IPS DF 4.7 (cell line): ENCODE measurements around the gene F8.
"Not testable (repeated sequence)": the region's sequence is repeated elsewhere in the genome, so short reads cannot be mapped to it uniquely, and the experiment has no call there.

Experiments used
- DNase-seq: peaks from one replicate; pipeline ENCODE4 v3.0.0-alpha.2; 2013; ENCODE audit warnings: low spot score; ENCODE audit errors: extremely low read depth

The F8 gene

GRCh38 chrX:154885057-154885456, 137.5 kb downstream of the F8 start:
- not testable (repeated sequence) for DNase-seq

GRCh38 chrX:154884069-154884468, 138.5 kb downstream of the F8 start:
- DNase-seq: not testable (repeated sequence)

GRCh38 chrX:154873329-154873728, 149.2 kb downstream of the F8 start:
- DNase-seq: no peak

- not testable (repeated sequence) for DNase-seq
These were observed 154.0 kb downstream of the F8 start for GRCh38 chrX:154868522-154868921.

- DNase-seq: no peak
These were observed 167.3 kb downstream of the F8 start for GRCh38 chrX:154855256-154855655.

GRCh38 chrX:154850957-154851611, 171.4 kb downstream of the F8 start:
- no peak for DNase-seq

- DNase-seq: no peak
These were observed 181.7 kb downstream of the F8 start for GRCh38 chrX:154840856-154841255.

GRCh38 chrX:154836163-154836562, 186.4 kb downstream of the F8 start:
- no peak for DNase-seq

GRCh38 chrX:154834562-154834961, 188.0 kb downstream of the F8 start, which contains the start of gene SMIM9:
Gene SMIM9, minus strand, starts transcription at chrX:154834662. Its CDS starts 3,806 bp downstream, at chrX:154830856.
- no peak for DNase-seq

- DNase-seq: no peak
These were observed 188.7 kb downstream of the F8 start for GRCh38 chrX:154833746-154834274.

GRCh38 chrX:154829926-154830442, 192.5 kb downstream of the F8 start:
- DNase-seq: no peak

- DNase-seq: no peak
These were observed 193.4 kb downstream of the F8 start for GRCh38 chrX:154829134-154829533.

GRCh38 chrX:154828016-154828408, 194.5 kb downstream of the F8 start:
- DNase-seq: no peak

GRCh38 chrX:154827194-154828015, 195.1 kb downstream of the F8 start:
- no peak for DNase-seq

- not testable (repeated sequence) for DNase-seq
These were observed 196.9 kb downstream of the F8 start for GRCh38 chrX:154825586-154825985.

- DNase-seq: no peak
These were observed 197.9 kb downstream of the F8 start for GRCh38 chrX:154824638-154825037.

GRCh38 chrX:154822029-154822428, 200.5 kb downstream of the F8 start:
- no peak for DNase-seq

GRCh38 chrX:154821523-154821922, 201.0 kb downstream of the F8 start:
- no peak for DNase-seq

- DNase-seq: no peak
These were observed 202.7 kb downstream of the F8 start for GRCh38 chrX:154819771-154820341.

- no peak for DNase-seq
These were observed 203.4 kb downstream of the F8 start for GRCh38 chrX:154818916-154819770.
